Thoracic aorta (tissue), 2 donors: ENCODE results near the gene RIT2. TPM values are rescaled to one million over a fixed set of nuclear protein-coding genes. Genes with fewer than 3 reads are reported as not detected.
"Not testable (repeated sequence)": the region's sequence is repeated elsewhere in the genome, so short reads cannot be mapped to it uniquely, and the experiment has no call there.

ENCODE experiments used
- ATAC-seq: fragments of 150-250 bp; one replicate; pipeline ENCODE4 v1.8.0; 2017; ENCODE audit warnings: low read depth; ENCODE audit not compliant: insufficient number of reproducible peaks, low FRiP score
- DNase-seq: peaks from one replicate; pipeline ENCODE4 v3.0.0-alpha.2; 2020; ENCODE audit warnings: low spot score
- H3K27ac ChIP-seq, 2 donors: fragments of 200-600 bp; sonication (generic); 1 replicate in 1 of 2; 2 replicates in 1 of 2; pipeline ENCODE4 v1.5.1; 2016; ENCODE audit warnings: mild to moderate bottlenecking in 2 of 2, moderate library complexity in 2 of 2
- H3K27me3 ChIP-seq: fragments of 200-600 bp; sonication (generic); replicated peaks from 2 replicates; pipeline ENCODE4 v1.6.0; 2016; ENCODE audit warnings: mild to moderate bottlenecking; ENCODE audit not compliant: insufficient read depth
- H3K36me3 ChIP-seq: fragments of 200-600 bp; sonication (generic); one replicate; pipeline ENCODE4 v1.5.1; 2016
- H3K4me1 ChIP-seq, 2 donors: fragments of 200-600 bp; sonication (generic); 1 replicate in 1 of 2; 2 replicates in 1 of 2; pipeline versions ENCODE4 v1.5.1 to v1.6.0; 2016; ENCODE audit warnings: low read depth in 2 of 2, mild to moderate bottlenecking in 1 of 2; ENCODE audit not compliant: control insufficient read depth in 1 of 2
- H3K4me3 ChIP-seq: fragments of 200-600 bp; sonication (generic); 2 replicates; pipeline ENCODE4 v1.5.1; 2016; ENCODE audit warnings: mild to moderate bottlenecking
- H3K9me3 ChIP-seq: fragments of 200-600 bp; sonication (generic); 2 replicates; pipeline ENCODE4 v1.5.1; 2016
- total RNA-seq, 2 donors: library from RNA; depleted of rRNA; stranded (reverse); fragments of >200 nt; gene quantifications; one replicate each; pipeline versions ENCODE4 v1.1.0 to v1.2.3, GENCODE V29; 2016
- TF ChIP-seq, protein P1 (sequence below): fragments of 200-600 bp; sonication (generic); IDR thresholded peaks from one replicate; pipeline ENCODE4 v1.5.1; 2019; ENCODE audit warnings: antibody characterized with exemption

Gene RIT2
- total RNA-seq, 2 donors from 2014 or later = not detected

DNA sequence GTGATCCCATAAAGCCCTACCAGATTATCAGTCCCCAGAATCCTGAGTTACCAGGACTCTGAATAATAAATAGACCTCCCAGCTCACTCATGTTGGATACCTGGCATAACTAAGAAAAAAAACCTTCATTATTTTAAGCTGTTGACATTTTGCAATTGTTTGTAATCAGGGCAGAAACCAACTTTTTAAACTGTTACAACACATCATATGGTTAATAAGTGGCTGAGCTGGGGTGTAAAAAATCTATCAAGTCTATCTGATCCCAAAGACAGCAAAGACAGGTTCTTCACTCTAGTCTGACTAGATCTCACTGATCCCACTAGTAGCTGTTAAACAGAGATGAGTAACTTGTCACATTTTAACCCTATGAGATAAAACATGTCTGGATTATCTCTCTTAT lies 370.3 kb downstream of the RIT2 start:
- Histone ChIP-seq H3K27ac (no peak overlapping the region), H3K4me1 (no peaks in the 10 kb centered on the region), H3K9me3 (no peaks in the 10 kb centered on the region), H3K36me3 (no peaks in the 10 kb centered on the region), H3K27me3 (no peaks in the 10 kb centered on the region), H3K4me3 (no peak overlapping the region)
- TF ChIP-seq, protein P1, sequence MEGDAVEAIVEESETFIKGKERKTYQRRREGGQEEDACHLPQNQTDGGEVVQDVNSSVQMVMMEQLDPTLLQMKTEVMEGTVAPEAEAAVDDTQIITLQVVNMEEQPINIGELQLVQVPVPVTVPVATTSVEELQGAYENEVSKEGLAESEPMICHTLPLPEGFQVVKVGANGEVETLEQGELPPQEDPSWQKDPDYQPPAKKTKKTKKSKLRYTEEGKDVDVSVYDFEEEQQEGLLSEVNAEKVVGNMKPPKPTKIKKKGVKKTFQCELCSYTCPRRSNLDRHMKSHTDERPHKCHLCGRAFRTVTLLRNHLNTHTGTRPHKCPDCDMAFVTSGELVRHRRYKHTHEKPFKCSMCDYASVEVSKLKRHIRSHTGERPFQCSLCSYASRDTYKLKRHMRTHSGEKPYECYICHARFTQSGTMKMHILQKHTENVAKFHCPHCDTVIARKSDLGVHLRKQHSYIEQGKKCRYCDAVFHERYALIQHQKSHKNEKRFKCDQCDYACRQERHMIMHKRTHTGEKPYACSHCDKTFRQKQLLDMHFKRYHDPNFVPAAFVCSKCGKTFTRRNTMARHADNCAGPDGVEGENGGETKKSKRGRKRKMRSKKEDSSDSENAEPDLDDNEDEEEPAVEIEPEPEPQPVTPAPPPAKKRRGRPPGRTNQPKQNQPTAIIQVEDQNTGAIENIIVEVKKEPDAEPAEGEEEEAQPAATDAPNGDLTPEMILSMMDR = no peak
- no peak for ATAC-seq
- no peak for DNase-seq

DNA sequence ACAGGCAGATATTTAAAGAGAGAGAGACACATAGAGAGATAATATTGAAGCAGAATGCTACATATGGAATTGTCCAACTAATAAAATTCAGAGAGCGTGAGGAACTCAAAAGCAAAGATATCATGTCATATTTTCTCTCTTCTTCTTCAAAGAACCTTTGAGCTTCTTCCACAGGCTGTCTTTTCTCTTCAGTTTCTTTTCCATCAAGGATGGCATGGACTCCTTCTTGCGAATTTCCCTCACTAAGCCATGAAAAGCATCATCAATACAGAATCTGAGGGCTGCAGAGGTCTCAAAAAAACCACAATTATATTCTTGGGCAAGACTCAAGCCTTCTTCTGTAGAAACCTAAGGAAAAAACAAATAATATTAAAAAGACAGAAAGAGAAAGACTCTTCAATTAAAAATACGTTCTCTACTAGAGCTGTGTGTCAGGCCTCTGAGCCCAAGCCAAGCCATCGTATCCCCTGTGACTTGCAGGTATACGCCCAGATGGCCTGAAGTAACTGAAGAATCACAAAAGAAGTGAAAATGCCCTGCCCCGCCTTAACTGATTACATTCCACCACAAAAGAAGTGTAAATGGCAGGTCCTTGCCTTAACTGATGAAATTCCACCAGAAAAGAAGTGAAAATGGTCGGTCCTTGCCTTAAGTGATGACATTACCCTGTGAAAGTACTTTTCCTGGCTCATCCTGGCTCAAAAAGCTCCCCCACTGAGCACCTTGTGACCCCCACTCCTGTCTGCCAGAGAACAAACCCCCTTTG lies 371.9 kb downstream of the RIT2 start:
- Histone ChIP-seq H3K4me3 (no peak overlapping the region), H3K27ac (no peak overlapping the region), H3K36me3 (no peaks in the 10 kb centered on the region), H3K9me3 (no peaks in the 10 kb centered on the region), H3K27me3 (no peaks in the 10 kb centered on the region), H3K4me1 (no peaks in the 10 kb centered on the region)
- TF ChIP-seq, protein P1 = no peak
- DNase-seq (no peak), ATAC-seq (no peak)

DNA sequence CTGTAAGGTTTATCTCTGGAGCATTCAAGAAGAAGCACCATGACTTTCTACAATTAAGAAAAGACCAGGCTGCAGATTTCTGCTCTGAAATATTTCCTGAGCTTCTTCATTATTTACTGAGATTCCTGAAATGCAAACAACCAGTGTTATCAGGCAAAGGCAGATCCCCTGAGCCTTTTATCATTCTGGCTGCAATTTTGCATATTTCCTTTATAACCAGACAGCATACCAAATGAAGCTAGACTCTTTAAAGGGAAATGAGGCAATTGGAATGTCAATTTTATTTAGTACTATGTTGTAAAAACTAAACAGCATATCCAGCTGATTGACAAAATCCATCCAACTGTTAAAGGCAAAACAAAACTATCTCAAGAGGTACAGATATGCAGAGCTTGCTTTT lies 372.5 kb downstream of the RIT2 start:
- no peak overlapping the region for H3K27ac ChIP-seq
- H3K4me1 ChIP-seq = no peaks in the 10 kb centered on the region
- H3K9me3 ChIP-seq = no peaks in the 10 kb centered on the region
- H3K36me3 ChIP-seq = no peaks in the 10 kb centered on the region
- no peaks in the 10 kb centered on the region for H3K27me3 ChIP-seq
- H3K4me3 ChIP-seq = no peak overlapping the region
- ATAC-seq (no peak), DNase-seq (no peak)
- TF ChIP-seq, protein P1 = no peak

DNA sequence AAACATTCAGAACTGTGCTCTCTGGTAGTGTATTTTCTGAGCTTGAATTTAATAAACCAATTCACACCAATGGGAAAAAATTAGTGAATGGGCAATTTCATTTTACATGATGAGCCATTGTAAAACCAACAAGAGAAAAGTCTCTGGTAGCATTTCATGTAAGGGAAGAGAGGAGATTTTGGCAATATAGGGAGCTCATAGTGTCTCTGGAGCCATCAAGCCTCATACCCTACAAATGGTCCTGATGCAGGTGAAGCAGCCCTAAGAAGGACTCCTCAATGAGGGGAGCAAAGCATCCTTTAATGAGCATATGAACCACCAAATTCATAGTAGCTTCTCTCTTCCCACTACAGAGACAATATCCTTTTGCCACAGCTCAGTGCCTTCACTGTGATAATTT lies 373.0 kb downstream of the RIT2 start:
- Histone ChIP-seq H3K4me1 (no peaks in the 10 kb centered on the region), H3K36me3 (no peaks in the 10 kb centered on the region), H3K27me3 (no peaks in the 10 kb centered on the region), H3K4me3 (no peak overlapping the region), H3K9me3 (no peaks in the 10 kb centered on the region), H3K27ac (no peak overlapping the region)
- ATAC-seq (no peak), DNase-seq (no peak)
- TF ChIP-seq, protein P1 = no peak

DNA sequence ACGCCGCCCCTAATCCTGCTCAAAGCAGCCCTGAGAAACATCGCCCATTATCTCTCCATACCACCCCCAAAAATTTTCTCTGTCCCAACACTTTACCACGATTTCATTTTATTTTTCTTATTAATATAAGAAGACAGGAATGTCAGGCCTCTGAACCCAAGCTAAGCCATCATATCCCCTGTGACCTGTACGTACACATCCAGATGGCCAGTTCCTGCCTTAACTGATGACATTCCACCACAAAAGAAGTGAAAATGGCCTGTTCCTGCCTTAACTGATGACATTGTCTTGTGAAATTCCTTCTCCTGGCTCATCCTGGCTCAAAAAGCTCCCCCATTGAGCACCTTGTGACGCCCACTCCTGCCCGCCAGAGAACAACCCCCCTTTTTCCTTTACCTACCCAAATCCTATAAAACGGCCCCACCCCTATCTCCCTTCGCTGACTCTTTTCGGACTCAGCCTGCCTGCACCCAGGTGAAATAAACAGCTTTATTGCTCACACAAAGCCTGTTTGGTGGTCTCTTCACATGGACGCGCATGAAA lies 373.6 kb downstream of the RIT2 start:
- DNase-seq, H3K27me3 ChIP-seq, H3K27ac ChIP-seq, ATAC-seq, H3K36me3 ChIP-seq, H3K4me1 ChIP-seq, H3K9me3 ChIP-seq, H3K4me3 ChIP-seq: not testable (repeated sequence)

DNA sequence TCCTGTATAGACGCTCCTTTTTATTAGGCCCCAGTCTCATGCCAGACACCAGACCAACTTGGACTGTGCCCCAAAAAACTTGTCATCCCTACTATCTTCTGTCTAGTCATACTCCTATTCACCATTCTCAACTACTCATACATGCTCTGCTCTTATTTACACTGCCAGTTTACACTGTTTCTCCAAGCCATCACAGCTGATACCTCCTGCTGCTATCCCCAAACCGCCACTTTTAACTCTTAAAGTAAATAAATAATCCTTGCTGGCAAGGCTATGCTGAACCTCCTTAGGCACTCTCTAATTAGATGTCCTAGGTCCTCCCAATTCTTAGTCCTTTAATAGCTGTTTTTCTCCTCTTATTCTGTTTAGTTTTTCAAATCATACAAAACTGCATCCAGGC lies 374.2 kb downstream of the RIT2 start:
- not testable (repeated sequence) for H3K4me1 ChIP-seq, H3K27ac ChIP-seq, DNase-seq

More for the DNA sequence above, 374.2 kb downstream of the RIT2 start:
- H3K27me3 ChIP-seq, H3K9me3 ChIP-seq, ATAC-seq, H3K4me3 ChIP-seq, H3K36me3 ChIP-seq: not testable (repeated sequence)
